Activated CD8-positive, alpha-beta memory T cell treated with anti-CD3 and anti-CD28 coated beads, Interleukin-2, amount 50 U/mL, for 4 hours (primary cell): ENCODE measurements around the gene FAM24A.
A peak's percentile ranks its signal among the peaks of the same experiment; 100 is the strongest.

Experiments
- DNase-seq: peaks from one replicate; pipeline ENCODE4 v3.0.0-alpha.2; 2020

Gene FAM24A

DNA sequence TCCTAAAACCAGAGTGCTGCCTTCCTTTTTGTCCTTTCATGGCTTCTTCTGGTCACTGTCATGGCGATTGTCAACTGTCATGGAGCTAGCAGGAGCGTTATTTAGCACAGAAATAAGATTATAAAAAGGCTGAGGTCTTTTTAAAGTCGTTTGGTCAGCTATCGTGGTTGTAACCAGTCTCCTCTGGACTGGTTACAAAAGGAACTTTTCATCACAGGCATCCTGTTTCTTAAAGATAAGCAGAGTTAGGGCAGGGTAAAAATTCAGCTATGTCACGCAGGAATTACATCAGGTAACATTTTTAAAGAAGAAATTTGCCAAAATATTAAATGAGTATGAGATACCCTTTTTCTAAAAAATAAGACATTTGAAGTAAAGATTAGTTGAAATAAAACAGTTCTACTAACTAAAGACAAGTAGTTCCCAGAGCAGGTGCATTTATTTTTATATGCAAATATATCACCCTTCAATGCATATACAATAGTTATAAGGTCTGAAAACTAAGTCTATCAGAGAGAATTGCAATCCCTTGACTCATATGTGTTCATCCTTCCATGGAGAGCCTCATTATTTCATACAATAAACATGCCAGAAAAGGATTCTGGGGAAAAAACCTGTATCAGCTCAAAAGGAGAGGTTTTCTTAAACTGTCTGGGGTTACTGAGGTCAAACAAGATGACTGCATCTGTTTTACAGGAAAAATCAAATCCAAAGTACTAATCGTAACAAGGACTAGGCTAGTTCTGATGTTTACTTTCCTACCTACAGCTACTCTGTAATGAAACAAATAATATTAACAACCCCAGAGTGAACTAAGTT, 20.9 kb downstream of the FAM24A start:
- DNase-seq, result no peak

DNA sequence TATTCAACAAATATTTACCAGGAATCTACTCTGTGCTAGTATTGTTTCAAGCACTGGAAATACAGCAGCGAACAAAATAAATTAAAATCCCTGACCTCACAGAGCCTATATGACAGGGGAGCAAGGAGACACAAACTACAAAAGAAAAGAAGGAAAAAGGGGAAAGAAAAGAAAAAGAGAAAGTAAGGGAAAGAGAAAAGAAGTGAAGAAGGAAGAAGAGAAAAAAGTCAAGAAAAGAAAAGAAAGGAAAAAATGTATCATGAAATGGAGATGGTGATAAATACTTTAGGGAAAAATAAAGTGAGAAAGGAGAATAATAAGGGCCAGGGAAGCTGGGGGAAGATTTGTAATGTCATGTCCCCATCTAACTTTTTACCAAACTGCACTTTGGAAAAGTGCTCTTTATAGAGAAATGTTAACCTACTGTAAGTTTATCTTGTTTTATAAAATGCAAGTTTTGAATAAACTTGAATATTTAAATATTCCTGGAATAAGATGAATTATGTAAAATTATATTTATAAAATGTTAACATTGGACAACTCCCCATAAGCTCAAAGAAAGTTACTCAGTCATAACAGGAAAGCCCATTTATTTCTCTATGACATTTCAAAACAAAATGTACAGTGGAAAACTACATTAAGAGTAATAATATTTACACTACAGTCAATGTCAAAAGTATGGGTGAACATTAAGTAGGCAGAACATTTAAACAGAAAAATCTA, 28.9 kb downstream of the FAM24A start:
- DNase-seq, result no peak

DNA sequence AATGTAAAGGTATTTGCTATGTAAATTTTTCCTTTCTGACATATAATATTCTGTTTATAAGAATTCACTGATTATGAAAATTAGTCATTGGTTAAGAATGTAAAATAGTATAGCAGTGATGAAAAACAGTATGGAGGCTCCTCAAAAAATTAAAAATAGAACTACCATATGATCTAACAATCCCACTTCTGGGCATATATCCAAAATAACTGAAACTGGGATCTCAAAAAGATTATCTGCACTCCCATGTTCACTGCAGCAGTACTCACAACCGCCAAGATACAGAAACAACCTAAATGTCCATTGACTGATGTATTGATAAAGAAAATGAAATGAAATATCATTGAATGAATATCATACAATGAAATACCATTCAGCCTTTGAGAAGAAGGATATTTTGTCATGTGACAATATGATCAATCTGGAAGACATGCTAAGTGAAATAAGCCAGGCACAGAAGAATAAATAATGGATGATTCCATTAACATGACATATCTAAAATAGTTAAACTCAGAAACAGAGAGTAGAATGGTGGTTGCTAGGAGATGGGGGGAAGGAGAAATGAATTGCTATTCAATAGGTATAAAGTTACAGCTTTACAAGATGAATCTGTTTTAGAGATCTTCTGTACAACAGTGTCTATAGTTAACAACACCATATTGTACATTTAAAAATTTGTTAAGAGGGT, 29.6 kb downstream of the FAM24A start:
- DNase-seq, result no peak

DNA sequence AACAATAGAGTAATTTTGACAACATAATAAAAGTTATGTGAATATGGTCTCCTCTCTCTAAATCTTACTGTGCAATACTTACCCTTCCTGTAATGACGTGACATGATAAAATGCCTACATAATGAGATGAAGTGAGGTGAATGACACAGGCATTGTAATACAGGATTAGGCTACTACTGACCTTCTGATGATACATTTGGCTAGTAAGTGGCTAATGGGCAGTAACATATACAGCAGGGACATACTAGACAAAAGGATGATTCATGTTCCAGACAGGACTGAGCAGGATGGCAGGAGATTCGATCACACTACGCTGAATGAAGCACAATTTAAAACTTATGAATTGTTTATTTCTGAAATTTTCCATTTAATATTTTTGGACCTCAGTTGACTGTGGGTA, 38.9 kb downstream of the FAM24A start:
- no peak for DNase-seq

DNA sequence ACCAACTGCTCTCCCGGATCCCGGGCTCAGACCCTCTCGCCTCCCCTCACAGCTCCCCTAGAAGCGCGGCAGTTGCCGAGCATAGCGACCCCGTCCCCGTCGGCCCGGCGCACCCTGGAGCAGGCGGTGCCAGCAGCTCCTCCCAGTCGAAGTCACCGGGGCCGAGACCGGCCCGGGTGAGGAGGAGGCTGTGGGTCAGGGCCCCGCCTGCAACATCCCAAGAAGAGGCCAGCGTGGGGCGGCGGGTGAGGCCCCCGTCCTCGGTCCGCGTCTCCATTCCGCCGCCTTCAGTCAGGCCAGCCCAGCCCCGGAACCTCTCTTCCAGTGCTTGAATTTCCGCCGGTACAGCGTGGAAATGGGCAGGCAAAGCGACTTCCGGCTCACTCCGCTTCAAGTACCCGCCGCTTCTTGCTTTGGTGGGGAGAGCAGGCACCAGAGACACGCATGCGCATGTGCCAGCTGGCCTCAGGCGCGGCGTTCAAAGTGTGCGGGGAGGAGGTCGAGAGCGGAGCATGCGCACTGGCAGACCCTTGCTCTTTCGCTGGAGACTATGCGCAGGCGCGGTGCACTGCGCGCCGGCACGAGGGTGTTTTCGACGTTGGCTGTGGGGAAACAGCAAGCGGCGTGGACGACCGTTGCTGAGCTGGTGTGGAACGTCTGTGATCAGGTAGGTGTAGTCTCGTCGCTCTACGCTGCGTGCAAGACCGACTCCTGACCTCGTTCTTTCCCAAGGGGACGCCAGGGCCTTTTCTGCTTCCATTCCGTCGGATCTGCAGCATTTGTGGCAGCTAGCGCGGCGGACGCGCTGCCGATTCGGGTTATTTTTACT, 43.7 kb downstream of the FAM24A start, which contains the start of gene C10orf88:
C10orf88 (minus strand) TSS at position 326 of the 829 bp plus-strand sequence; CDS start at position 277, 49 bp downstream.
- DNase-seq, result peak; percentile 96

DNA sequence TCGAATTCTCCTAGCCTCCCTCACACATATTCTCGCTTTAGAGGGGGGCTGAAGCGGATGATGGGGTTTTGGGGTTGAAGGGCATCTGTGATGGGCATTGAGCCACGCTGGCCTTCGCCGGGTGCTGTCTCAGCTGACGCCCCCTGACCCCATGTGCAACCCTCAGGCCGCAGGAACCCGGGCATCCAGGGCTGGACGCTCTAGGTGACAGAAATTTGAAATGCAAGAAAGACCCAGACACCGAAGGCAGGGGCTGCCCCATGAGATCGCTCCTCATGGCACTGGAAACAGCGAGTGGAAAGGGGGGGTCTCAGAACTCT, 44.3 kb downstream of the FAM24A start:
- no peak for DNase-seq

DNA sequence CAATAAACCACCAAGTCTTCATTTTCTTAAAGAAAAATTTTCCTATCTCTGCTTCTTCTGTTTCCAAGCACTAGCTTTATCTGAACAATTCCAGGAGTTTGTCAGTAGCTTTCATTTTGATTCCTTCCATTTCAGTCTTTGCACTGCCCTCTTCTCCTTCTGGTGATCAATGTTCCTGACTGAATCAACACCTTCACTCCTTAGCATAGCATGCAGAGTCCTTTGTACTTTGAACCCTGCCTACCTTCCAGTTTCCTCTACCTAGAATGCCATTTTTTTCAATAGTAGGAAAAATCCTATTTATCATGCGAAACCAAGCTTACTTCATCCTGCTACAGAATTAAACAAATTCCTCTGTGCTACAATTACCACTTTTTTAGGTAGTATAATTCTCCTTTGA, 45.5 kb downstream of the FAM24A start:
- DNase-seq, result no peak

DNA sequence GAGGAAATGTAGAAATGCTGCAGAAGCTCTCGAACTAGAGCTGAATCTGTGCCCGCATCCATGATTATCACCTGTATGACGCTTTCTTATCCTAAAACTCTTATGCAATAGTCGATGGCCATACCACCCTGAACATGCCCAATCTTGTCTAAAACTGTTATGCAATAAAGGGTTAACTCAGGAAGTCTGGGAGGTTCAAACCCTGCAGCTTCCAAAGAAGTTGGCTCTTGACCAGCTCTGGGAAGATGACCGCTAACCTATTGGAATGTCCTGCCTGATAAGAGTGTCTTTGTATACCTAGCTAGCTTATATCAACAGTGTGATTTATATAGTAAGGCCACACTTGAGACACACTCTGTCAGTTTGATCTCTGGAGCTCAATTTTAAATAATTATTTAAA, 47.1 kb downstream of the FAM24A start:
- no peak for DNase-seq

DNA sequence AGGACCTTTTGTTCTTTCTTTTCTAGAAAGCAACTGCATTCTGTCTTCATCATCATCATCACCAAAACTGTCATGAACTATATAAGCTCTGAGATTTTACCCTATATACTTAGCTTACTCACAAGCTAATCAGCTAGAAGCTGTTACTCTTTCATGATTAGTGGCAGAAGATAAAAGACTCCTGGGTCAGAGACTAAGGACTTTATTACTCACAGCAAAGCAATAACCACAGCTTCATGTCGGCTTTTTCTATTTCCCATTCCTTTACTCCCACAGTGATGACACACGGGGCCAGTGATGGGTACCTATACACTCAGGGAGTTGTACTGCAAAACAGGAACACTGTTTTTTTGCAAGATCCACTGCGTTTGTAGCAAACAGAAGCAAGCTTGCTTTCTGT, 52.0 kb downstream of the FAM24A start:
- no peak for DNase-seq
